GM12878 (cell line): Measurements from ENCODE around the gene SMG9. TPM values are rescaled to one million over a fixed set of nuclear protein-coding genes. Genes with fewer than 3 reads are reported as not detected.

Experiments
- ATAC-seq: fragments of 200-7000 bp; cut with Tn5 transposase; 3 replicates; pipeline ENCODE4 v1.9.1; 2020; ENCODE audit warnings: mild to moderate bottlenecking, moderate library complexity
- BruUV-seq: library from RNA; stranded (reverse); fragments of 400-500 nt; replicated peaks from 2 replicates; lab custom pipeline; 2021; lab: Mats Ljungman, UMichigan
- CTCF ChIA-PET: fragments of 300-600 bp; sonication (Branson Sonifier 250); formaldehyde crosslinking; extraction: SDS; loops from one replicate; lab custom pipeline; 2021; ENCODE audit warnings: inconsistent platforms; lab: Yijun Ruan, JAX
- POLR2A ChIA-PET: fragments of 350-600 bp; formaldehyde crosslinking; extraction: SDS; loops from one replicate; lab custom pipeline; 2021; ENCODE audit warnings: inconsistent platforms; lab: Charles Lee
- RAD21 ChIA-PET: fragments of 300-600 bp; sonication (Branson Sonifier 250); formaldehyde crosslinking; loops from one replicate; lab custom pipeline; 2023; ENCODE audit warnings: antibody characterized with exemption; ENCODE audit not compliant: unreplicated experiment; lab: Charles Lee
- SMC1A ChIA-PET: fragments of 300-600 bp; sonication (Branson Sonifier 250); formaldehyde crosslinking; loops from one replicate; lab custom pipeline; 2023; ENCODE audit not compliant: unreplicated experiment, uncharacterized antibody; lab: Charles Lee
- DNase-seq: peaks from one replicate; pipeline ENCODE4 v3.0.0-alpha.2; 2011; ENCODE audit warnings: low read depth, low spot score
- FAIRE-seq: peaks from 3 replicates; lab custom pipeline; 2011; peaks lifted over from hg19 to GRCh38; lab: Jason Lieb, UNC
- H2AFZ ChIP-seq: 2 replicates; pipeline ENCODE4 v1.6.0; 2011; ENCODE audit warnings: low read depth, low read length, control low read depth; ENCODE audit not compliant: control insufficient read depth
- H3K27ac ChIP-seq: 2 replicates; pipeline ENCODE4 v1.5.1; 2011; ENCODE audit warnings: control low read depth; ENCODE audit not compliant: control insufficient read depth, insufficient read depth
- H3K27me3 ChIP-seq, 2 experiments: replicated peaks in 1 of 2; 2 replicates each; pipeline versions ENCODE4 v1.6.0 to v1.6.1; 2011; ENCODE audit warnings: low read length in 1 of 2; ENCODE audit not compliant: control insufficient read depth in 2 of 2, insufficient read depth in 2 of 2
- H3K36me3 ChIP-seq, 2 experiments: 2 replicates each; pipeline ENCODE4 v1.5.1; 2011; ENCODE audit warnings: low read length in 1 of 2; ENCODE audit not compliant: control insufficient read depth in 2 of 2, insufficient read depth in 2 of 2
- H3K4me1 ChIP-seq: 2 replicates; pipeline ENCODE4 v1.6.1; 2011; ENCODE audit warnings: mild to moderate bottlenecking, low read length, moderate library complexity, mixed read lengths; ENCODE audit not compliant: control insufficient read depth, insufficient read depth
- H3K4me2 ChIP-seq: 2 replicates; pipeline ENCODE4 v1.6.0; 2011; ENCODE audit warnings: control low read depth; ENCODE audit not compliant: control insufficient read depth, insufficient read depth
- H3K4me3 ChIP-seq: fragments of 200-600 bp; sonication (generic); 2 replicates; pipeline ENCODE4 v1.5.1; 2016
- H3K79me2 ChIP-seq: 2 replicates; pipeline ENCODE4 v1.6.0; 2011; ENCODE audit warnings: low read length; ENCODE audit not compliant: control insufficient read depth, insufficient read depth
- H3K9ac ChIP-seq: 2 replicates; pipeline ENCODE4 v1.8.0; 2011; ENCODE audit warnings: low read length, control low read depth, mixed read lengths; ENCODE audit not compliant: control insufficient read depth, insufficient read depth
- H3K9me3 ChIP-seq: replicated peaks from 3 replicates; pipeline ENCODE4 v1.5.1; 2011; ENCODE audit warnings: mild to moderate bottlenecking, low read length; ENCODE audit not compliant: control insufficient read depth, insufficient read depth
- H4K20me1 ChIP-seq: 2 replicates; pipeline ENCODE4 v1.6.0; 2011; ENCODE audit not compliant: control insufficient read depth, insufficient read depth
- BCL3 ChIP-seq: IDR thresholded peaks from 2 replicates; pipeline ENCODE4 v1.6.1; 2011; ENCODE audit warnings: borderline replicate concordance, low read depth, mild to moderate bottlenecking, moderate library complexity, low read length; ENCODE audit not compliant: insufficient read depth, poor library complexity, severe bottlenecking
- BMI1 ChIP-seq: fragments of 450-650 bp; IDR thresholded peaks from 2 replicates; pipeline ENCODE4 v1.6.1; 2016; ENCODE audit warnings: mild to moderate bottlenecking, moderate library complexity, borderline replicate concordance
- CHD4 ChIP-seq: fragments of 200-600 bp; sonication (generic); IDR thresholded peaks from 2 replicates; pipeline ENCODE4 v1.6.1; 2016; ENCODE audit warnings: mild to moderate bottlenecking
- DPF2 ChIP-seq: fragments of 450-650 bp; IDR thresholded peaks from 2 replicates; pipeline ENCODE4 v1.6.1; 2017; ENCODE audit warnings: mild to moderate bottlenecking
- E4F1 ChIP-seq: fragments of 450-650 bp; IDR thresholded peaks from 2 replicates; pipeline ENCODE4 v1.6.1; 2018; ENCODE audit warnings: borderline replicate concordance, mild to moderate bottlenecking; ENCODE audit not compliant: partially characterized antibody
- MTA2 ChIP-seq: fragments of 450-650 bp; IDR thresholded peaks from 2 replicates; pipeline ENCODE4 v1.6.1; 2016; ENCODE audit warnings: low read depth, mild to moderate bottlenecking, moderate library complexity
- MYB ChIP-seq: fragments of 150-350 bp; IDR thresholded peaks from 2 replicates; pipeline ENCODE4 v1.6.1; 2014; ENCODE audit warnings: mild to moderate bottlenecking, low read depth, low read length, borderline replicate concordance
- NFXL1 ChIP-seq: fragments of 450-650 bp; IDR thresholded peaks from 2 replicates; pipeline ENCODE4 v1.6.1; 2017; ENCODE audit warnings: antibody characterized with exemption, mild to moderate bottlenecking, borderline replicate concordance
- PAX5 ChIP-seq: IDR thresholded peaks from 2 replicates; pipeline ENCODE4 v1.6.1; 2011; ENCODE audit warnings: low read depth, low read length, borderline replicate concordance
- POLR2AphosphoS5 ChIP-seq: IDR thresholded peaks from 2 replicates; pipeline ENCODE4 v1.6.1; 2011; ENCODE audit warnings: mild to moderate bottlenecking, low read length, inconsistent platforms
- RCOR1 ChIP-seq: conservative IDR thresholded peaks from 2 replicates; pipeline ENCODE4 v1.6.1; 2012; ENCODE audit warnings: low read depth, low read length, improper control_type of control experiment
- RELB ChIP-seq: fragments of 450-650 bp; IDR thresholded peaks from 2 replicates; pipeline ENCODE4 v1.6.1; 2017; ENCODE audit warnings: low read depth, mild to moderate bottlenecking, moderate library complexity
- SMAD5 ChIP-seq: IDR thresholded peaks from 2 replicates; pipeline ENCODE4 v1.6.1; 2016; ENCODE audit warnings: antibody characterized with exemption, low read depth
- SREBF1 ChIP-seq: IDR thresholded peaks from 2 replicates; pipeline ENCODE4 v1.6.1; 2012; ENCODE audit warnings: mild to moderate bottlenecking, low read length
- SREBF2 ChIP-seq: IDR thresholded peaks from 2 replicates; pipeline ENCODE4 v1.6.1; 2012; ENCODE audit warnings: mild to moderate bottlenecking, low read length
- STAT1 ChIP-seq: fragments of 450-650 bp; conservative IDR thresholded peaks from 2 replicates; pipeline ENCODE4 v1.6.1; 2014; ENCODE audit warnings: antibody characterized with exemption, mild to moderate bottlenecking
- USF2 ChIP-seq: IDR thresholded peaks from 2 replicates; pipeline ENCODE4 v1.6.1; 2011; ENCODE audit warnings: low read depth, low read length, improper control_type of control experiment, borderline replicate concordance
- ZNF217 ChIP-seq: fragments of 450-650 bp; IDR thresholded peaks from 2 replicates; pipeline ENCODE4 v1.6.1; 2017; ENCODE audit warnings: antibody characterized with exemption, mild to moderate bottlenecking
- ZNF24 ChIP-seq: fragments of 450-650 bp; IDR thresholded peaks from 2 replicates; pipeline ENCODE4 v1.6.1; 2017; ENCODE audit warnings: antibody characterized with exemption, mild to moderate bottlenecking
- ZNF384 ChIP-seq: IDR thresholded peaks from 2 replicates; pipeline ENCODE4 v1.6.1; 2012; ENCODE audit warnings: low read depth, mild to moderate bottlenecking, low read length, improper control_type of control experiment, borderline replicate concordance
- WGBS: methylation state at CpG from one replicate; pipeline ENCODE4 v1.1.6; 2016; ENCODE audit warnings: low lambda C conversion rate; ENCODE audit not compliant: insufficient replicate concordance, insufficient coverage; ENCODE audit errors: missing lambda C conversion rate; 5-methylcytosine and 5-hydroxymethylcytosine counted together
- in situ Hi-C: fragments of 300-500 bp; cut with MboI; formaldehyde crosslinking; loops from 9 replicates; pipeline ENCODE4 v1.14.3; 2018; ENCODE audit warnings: mixed read lengths
- intact Hi-C: fragments of 100-400 bp; cut with micrococcal nuclease; formaldehyde crosslinking; loops from one replicate; pipeline ENCODE4 v1.14.2; 2022; ENCODE audit not compliant: unreplicated experiment
- polyA plus RNA-seq, 11 experiments: library from polyadenylated mRNA; depleted of rRNA in 4 of 11; unstranded in 6 of 11; stranded (reverse) in 5 of 11; fragments of >200 nt; fragmentation: Nextera tagmentation in 4 of 11; fragmentation: Illumina TruSeq in 1 of 11; extraction: Ambion mirVana in 4 of 11; extraction: Trizol in 1 of 11; gene quantifications; 1 replicate in 1 of 11; 2 replicates in 10 of 11; pipeline versions ENCODE4 v1.2.1 to v1.2.3, GENCODE V29; 2011 to 2016; ENCODE audit warnings: inconsistent platforms in 2 of 11, missing spikeins in 2 of 11, low read depth in 1 of 11
- total RNA-seq, 4 experiments: library from RNA; depleted of rRNA in 3 of 4; stranded (reverse); fragments of >200 nt in 3 of 4; fragmentation: Illumina TruSeq in 1 of 4; extraction: Trizol in 1 of 4; gene quantifications; 2 replicates each; pipeline versions ENCODE4 v1.2.1 to v1.2.3, GENCODE V29; 2013 to 2021

Gene SMG9
- total and polyA plus RNA-seq, 10 of the 15 experiments (the other 5 are each of a cell fraction or from before 2014, with no cell fraction given), result 0.69 to 52.2 (median 28.1) TPM

- TF ChIP-seq E4F1 (no peak), SREBF2 (no peak), RELB (no peak), MYB (no peak), DPF2 (no peak), SREBF1 (no peak), CHD4 (no peak), MTA2 (no peak)
These were observed 39.0 kb downstream of the SMG9 start, which contains the start of gene IRGC (continued) for GRCh38 chr19:43715776-43716175.

GRCh38 chr19:43713208-43713607 is 41.6 kb downstream of the SMG9 start:
- ChIA-PET SMC1A (no interaction called here), RAD21 (interaction anchor here (0.8 kb wide), 1 partner anchor 45 kb away, joined by 3 read pairs; no protein-coding TSS in a partner anchor), POLR2A (no interaction called here), CTCF (no interaction called here)
- in situ Hi-C loops, result no loop called here
- Histone ChIP-seq H3K9me3 (peaks cover 5% of the 10 kb centered on the region; the same call in 1 of the 3 replicates), H2AFZ (no peak overlapping the region), H3K4me2 (no peak overlapping the region), H3K4me1 (no peaks in the 10 kb centered on the region), H3K36me3 (no peaks in the 10 kb centered on the region), H3K27ac (no peak overlapping the region), H3K9ac (no peak overlapping the region), H3K27me3 (no peaks in the 10 kb centered on the region), H3K79me2 (no peaks in the 10 kb centered on the region), H3K4me3 (no peak overlapping the region), H4K20me1 (no peaks in the 10 kb centered on the region)
- FAIRE-seq, result no peak
- no TSS peak for BruUV-seq
- no peak for DNase-seq
- no peak for ATAC-seq
- WGBS, result 12% methylated on average over 3 of the region's 3 CpGs
- intact Hi-C loops, result no loop called here
- TF ChIP-seq STAT1 (no peak), BCL3 (no peak), BMI1 (no peak), NFXL1 (no peak), POLR2AphosphoS5 (no peak), RCOR1 (no peak), ZNF384 (no peak), SMAD5 (no peak), ZNF217 (no peak), PAX5 (no peak), USF2 (no peak), ZNF24 (no peak)
